ENCODE data around the gene ACTR1B.
"Not testable (repeated sequence)": the region's sequence is repeated elsewhere in the genome, so short reads cannot be mapped to it uniquely, and the experiment has no call there.

ACTR1B gene

DNA sequence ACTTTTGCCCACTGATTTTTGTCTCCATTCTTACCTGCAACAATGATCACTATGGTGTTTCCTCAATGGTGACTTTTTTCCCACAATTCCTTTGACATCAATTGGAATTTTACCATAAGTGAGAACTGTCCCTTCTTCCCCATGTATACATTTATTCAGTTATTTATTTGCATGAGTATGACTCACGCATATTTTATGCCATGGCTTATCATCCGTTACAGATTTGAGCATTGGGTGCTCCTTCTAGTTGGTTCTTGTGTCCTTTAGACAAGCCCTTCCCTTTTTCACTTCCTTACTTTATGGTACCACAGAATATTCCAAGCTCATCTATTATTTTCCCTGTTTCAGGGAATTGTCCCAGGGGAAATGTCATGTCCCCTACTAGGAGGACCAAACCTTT lies 10.4 kb downstream of the ACTR1B start:
- TF ChIP-seq ZFX (IDR thresholded peaks at IDR 0.05) (no peak), CTCF (conservative IDR thresholded peaks at IDR 0.05) (no peak)
- H3K27ac ChIP-seq: no peak overlapping the region

DNA sequence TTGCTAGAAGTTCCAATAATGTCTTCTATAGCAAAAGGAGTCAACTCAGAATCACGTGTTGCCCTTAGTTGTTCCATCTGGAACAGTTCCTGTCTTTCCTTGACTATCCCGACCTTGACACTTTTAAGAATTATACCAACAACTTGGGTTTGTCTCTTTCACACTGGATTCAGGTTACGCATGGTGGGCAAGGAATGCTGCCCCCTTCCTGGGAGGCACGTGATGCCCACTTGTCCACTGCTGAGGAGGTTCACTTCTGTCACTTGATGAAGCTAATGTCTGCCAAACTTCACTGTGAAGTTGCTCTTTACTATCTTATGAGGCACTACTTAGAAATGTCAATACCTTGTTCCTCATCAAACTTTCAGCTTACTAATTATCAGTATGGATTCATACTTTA lies 12.7 kb downstream of the ACTR1B start:
- no peak overlapping the region for H3K27ac ChIP-seq
- no peak for TF ChIP-seq ZFX (IDR thresholded peaks at IDR 0.05)
- TF ChIP-seq CTCF (conservative IDR thresholded peaks at IDR 0.05): no peak

- TF ChIP-seq CTCF (conservative IDR thresholded peaks at IDR 0.05): no peak
- TF ChIP-seq ZFX (IDR thresholded peaks at IDR 0.05): no peak
Measured at GRCh38 chr2:97646977-97647376, 16.9 kb downstream of the ACTR1B start.

DNA sequence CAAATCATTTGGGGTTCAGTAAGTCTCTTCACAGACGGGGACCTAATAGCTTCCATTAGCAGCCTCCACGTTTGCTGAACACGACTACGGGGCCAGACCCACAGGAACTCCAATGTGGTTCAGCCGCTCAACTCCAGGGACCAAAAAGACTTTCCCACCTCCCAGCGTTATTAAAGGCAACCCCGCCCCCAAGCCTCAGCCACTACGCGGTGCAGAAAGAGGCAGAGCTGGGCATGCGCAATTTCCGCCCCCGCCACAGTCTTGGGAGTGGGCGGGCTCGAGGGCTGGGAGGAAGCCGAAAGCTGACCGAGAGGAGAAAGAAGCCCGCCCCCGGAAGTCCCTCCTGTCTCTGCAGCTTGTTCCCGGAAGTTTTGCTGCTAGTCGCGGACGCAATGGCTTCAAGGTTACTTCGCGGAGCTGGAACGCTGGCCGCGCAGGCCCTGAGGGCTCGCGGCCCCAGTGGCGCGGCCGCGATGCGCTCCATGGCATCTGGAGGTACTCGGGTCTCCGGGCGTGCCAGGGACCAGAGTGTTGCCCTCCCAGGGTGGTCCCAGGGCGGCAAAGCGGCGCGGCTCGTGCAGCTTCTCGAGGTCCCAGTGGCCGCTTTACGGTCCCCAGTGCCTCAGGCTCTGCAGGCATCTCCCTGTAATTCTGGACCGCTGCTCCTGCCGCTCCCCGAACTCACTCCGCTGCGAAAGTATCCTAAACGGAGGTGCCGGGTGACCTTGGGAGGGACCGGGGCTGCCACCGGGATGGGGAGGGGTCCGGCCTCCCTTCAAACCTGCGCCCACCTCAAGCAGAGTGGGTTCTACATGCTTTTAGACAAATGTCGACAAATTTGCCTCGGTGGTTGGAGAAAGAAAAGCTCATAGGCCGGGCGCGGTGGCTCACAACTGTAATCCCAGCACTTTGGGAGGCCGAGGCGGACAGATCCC lies 17.9 kb downstream of the ACTR1B start, which contains the start of gene COX5B:
COX5B (plus strand) TSS at position 368 of the 935 bp plus-strand sequence; CDS start at position 393, 25 bp downstream.
- peak within 1 kb of the TSS; percentile 95 for H3K27ac ChIP-seq

More at GRCh38 chr2:97646977-97647376, 16.9 kb downstream of the ACTR1B start:
- peak overlapping the region; percentile 95 for H3K27ac ChIP-seq

DNA sequence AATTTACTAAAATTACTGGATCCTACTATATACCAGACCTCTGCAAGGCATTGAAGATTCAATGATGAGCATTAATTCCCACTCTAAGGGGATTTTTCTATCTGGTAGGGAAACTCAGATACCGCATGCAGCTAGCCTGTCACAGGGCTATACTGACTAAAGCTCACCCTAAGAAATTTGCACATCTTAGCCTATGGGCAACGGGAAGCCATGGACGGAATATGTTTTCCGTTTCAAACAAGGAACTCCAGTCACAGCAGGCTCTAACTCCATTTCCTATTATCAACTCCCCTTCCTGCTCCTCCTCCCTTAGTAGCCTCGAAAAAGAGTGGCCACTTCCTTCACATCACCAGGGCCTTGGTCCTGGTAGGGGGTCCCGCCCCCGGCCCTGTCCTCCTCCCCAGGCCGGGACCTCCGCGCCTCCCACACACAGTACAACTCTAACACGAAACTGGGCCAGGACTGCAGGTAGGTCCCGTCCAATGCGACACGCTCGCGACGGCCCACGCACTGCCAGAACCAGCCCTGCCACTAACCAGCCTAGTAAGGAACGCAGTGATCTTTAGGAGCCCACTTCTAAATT lies 18.6 kb downstream of the ACTR1B start:
- H3K27ac ChIP-seq: peak overlapping the region; percentile 95

More for the DNA sequence above, 17.9 kb downstream of the ACTR1B start, which contains the start of gene COX5B:
- TF ChIP-seq CTCF (conservative IDR thresholded peaks at IDR 0.05) (no peak), ZFX (IDR thresholded peaks at IDR 0.05) (peak; percentile 56)

GRCh38 chr2:97644023-97644717 lies 19.7 kb downstream of the ACTR1B start:
- no peak for TF ChIP-seq CTCF (conservative IDR thresholded peaks at IDR 0.05)
- TF ChIP-seq ZFX (IDR thresholded peaks at IDR 0.05): no peak
- no peak overlapping the region for H3K27ac ChIP-seq

More for the DNA sequence above, 18.6 kb downstream of the ACTR1B start:
- TF ChIP-seq CTCF (conservative IDR thresholded peaks at IDR 0.05): no peak
- no peak for TF ChIP-seq ZFX (IDR thresholded peaks at IDR 0.05)

GRCh38 chr2:97626049-97626430 lies 37.8 kb downstream of the ACTR1B start:
- H3K27ac ChIP-seq: not testable (repeated sequence)

GRCh38 chr2:97625354-97626048 lies 38.3 kb downstream of the ACTR1B start:
- not testable (repeated sequence) for H3K27ac ChIP-seq

- not testable (repeated sequence) for H3K27ac ChIP-seq
Measured at GRCh38 chr2:97622976-97623375, 40.9 kb downstream of the ACTR1B start.

GRCh38 chr2:97620492-97620891 lies 43.4 kb downstream of the ACTR1B start:
- H3K27ac ChIP-seq: not testable (repeated sequence)

All from C4-2B (cell line).